ENCODE data around the gene ABI1.

GRCh38 chr10:26776258-26776657 is 84.5 kb downstream of the ABI1 start:
- TF ChIP-seq USF2 (CRISPR knock-in tag; IDR thresholded peaks at IDR 0.05) (no peak), ERF (CRISPR knock-in tag; IDR thresholded peaks at IDR 0.05) (no peak), TEAD4 (IDR thresholded peaks at IDR 0.05; ENCODE audit: low read length) (no peak), TEAD4 (CRISPR knock-in tag; IDR thresholded peaks at IDR 0.05; ENCODE audit: borderline replicate concordance) (no peak), BRD4 (IDR thresholded peaks at IDR 0.05) (no peak), CTCF (IDR thresholded peaks at IDR 0.05 in 2 of 3, conservative IDR thresholded peaks at IDR 0.05 in 1 of 3; ENCODE audit: insufficient read depth in 2 of 3, low read depth in 1 of 3, low read length in 3 of 3) (no peak), HNRNPUL1 (IDR thresholded peaks at IDR 0.05; ENCODE audit: low read length) (no peak), CHD4 (IDR thresholded peaks at IDR 0.05; ENCODE audit: insufficient read depth, insufficient replicate concordance, low read depth, low read length, poor library complexity, severe bottlenecking) (no peak), PRPF4 (IDR thresholded peaks at IDR 0.05; ENCODE audit: insufficient read depth, low read depth, low read length, poor library complexity, severe bottlenecking) (no peak)
